Fibroblast of lung (primary cell): ENCODE data around the gene SART3.

Source experiments
- EZH2 ChIP-seq: IDR thresholded peaks from 2 replicates; pipeline ENCODE4 v1.5.1; 2012; ENCODE audit warnings: low read length, control low read depth, mild to moderate bottlenecking; ENCODE audit errors: missing control alignments
- TF ChIP-seq, protein P1 (sequence below), 2 donors: IDR thresholded peaks in 1 of 2; conservative IDR thresholded peaks in 1 of 2; 1 replicate in 1 of 2; 2 replicates in 1 of 2; pipeline ENCODE4 v1.5.1; 2011 to 2012; ENCODE audit warnings: low read length in 2 of 2, control low read depth in 1 of 2, inconsistent platforms in 1 of 2, low read depth in 1 of 2, mild to moderate bottlenecking in 1 of 2

DNA sequence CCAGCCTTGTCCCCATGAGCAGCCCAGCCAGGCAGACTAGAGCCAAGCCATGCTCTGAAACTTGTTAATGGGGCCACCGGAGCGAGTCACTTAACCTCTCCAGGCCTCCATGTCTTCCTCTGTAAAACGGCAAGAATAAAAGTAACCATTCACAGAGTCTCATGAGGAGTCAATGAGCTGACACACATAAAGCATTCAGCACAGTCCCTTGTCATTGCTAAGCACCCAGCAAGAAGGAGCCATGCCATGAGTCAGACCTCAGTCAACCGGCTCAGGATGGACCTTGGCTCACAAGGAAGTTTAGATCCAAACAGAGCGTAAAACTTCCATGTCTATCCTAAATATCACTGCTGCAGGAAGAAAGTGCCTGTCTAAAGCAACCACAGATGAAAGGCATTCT lies 35.3 kb downstream of the SART3 start:
- TF ChIP-seq, protein P1, sequence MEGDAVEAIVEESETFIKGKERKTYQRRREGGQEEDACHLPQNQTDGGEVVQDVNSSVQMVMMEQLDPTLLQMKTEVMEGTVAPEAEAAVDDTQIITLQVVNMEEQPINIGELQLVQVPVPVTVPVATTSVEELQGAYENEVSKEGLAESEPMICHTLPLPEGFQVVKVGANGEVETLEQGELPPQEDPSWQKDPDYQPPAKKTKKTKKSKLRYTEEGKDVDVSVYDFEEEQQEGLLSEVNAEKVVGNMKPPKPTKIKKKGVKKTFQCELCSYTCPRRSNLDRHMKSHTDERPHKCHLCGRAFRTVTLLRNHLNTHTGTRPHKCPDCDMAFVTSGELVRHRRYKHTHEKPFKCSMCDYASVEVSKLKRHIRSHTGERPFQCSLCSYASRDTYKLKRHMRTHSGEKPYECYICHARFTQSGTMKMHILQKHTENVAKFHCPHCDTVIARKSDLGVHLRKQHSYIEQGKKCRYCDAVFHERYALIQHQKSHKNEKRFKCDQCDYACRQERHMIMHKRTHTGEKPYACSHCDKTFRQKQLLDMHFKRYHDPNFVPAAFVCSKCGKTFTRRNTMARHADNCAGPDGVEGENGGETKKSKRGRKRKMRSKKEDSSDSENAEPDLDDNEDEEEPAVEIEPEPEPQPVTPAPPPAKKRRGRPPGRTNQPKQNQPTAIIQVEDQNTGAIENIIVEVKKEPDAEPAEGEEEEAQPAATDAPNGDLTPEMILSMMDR (conservative IDR thresholded peaks at IDR 0.05 in 1 of 2, IDR thresholded peaks at IDR 0.05 in 1 of 2; ENCODE audit: low read depth in 1 of 2, low read length in 2 of 2) = no peak
- no peak for TF ChIP-seq EZH2
